ENCODE data around the gene TTC9B.

Gene TTC9B

GRCh38 chr19:40249201-40249600 is 31.0 kb upstream of the TTC9B start:
- DNase-seq (ENCODE audit: low read depth, low spot score) = no peak

GRCh38 chr19:40247735-40248262 is 29.6 kb upstream of the TTC9B start:
- DNase-seq (ENCODE audit: low read depth, low spot score) = no peak

GRCh38 chr19:40247178-40247577 is 29.0 kb upstream of the TTC9B start:
- no peak for DNase-seq (ENCODE audit: low read depth, low spot score)

DNA sequence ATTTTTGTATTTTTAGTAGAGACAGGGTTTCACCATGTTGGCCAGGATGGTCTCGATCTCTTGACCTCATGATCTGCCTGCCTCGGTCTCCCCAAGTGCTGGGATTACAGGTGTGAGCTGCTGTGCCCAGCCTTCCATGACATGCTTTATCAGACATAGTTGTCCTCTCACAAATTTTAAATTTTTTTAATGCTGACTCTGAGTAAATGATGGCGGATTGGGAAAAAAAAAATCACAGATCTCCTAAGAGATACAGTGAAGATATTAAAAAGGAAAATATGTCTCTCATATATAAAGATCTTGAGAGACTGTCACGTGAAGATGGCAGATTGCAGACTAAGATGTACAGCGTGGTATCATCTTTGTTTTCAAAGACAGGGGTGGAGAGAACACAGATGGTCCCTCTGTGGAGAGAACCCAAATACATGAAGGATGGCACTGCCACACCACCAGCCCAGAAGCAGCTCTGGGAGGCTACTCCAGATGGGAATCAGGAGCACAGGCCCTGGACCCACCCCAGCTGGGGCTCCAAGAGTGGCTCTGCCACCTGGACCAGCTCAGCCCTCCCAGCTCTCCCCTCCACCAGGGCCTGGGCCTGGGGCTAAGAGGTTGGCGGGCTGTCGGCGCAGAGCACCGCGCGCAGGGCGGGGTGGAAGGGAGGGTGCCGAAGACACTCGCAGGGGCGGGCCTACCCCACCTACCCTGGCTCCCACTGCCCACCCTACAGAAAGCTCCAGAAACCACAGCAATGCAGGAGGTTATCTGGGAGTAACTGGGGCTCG is 28.3 kb upstream of the TTC9B start:
- DNase-seq (ENCODE audit: low read depth, low spot score) = no peak

DNA sequence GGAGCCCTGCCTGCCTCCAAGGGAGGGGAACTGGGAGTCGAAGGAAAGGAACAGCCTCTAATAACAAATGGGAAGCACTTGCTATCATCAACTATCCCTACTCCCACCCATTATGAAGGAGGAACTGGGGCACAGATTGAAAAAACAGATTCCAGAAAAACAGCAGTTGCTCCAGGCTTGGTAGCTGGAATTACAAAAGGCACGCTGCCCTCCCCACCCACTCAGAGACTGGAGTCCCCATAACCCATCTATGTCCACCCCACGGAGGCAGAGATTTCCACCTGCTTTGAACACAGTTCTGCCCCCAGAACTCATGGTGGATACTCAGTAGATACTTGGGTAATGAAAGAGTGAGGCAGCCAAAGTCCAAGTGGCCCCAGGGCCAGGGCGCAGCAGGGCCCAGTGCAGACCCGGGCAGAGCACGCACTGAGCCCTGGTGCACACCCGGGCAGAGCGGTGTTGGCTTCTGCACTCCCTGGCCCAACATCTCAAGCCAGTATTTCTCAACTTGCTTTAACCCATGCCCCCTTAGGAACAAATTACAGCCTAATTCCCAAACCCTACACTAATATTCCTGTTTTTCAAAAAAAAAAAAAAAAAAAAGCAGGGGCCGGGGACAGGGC is 27.4 kb upstream of the TTC9B start:
- DNase-seq (ENCODE audit: low read depth, low spot score) = no peak

GRCh38 chr19:40244579-40245317 is 26.6 kb upstream of the TTC9B start:
- DNase-seq (ENCODE audit: low read depth, low spot score) = no peak

DNA sequence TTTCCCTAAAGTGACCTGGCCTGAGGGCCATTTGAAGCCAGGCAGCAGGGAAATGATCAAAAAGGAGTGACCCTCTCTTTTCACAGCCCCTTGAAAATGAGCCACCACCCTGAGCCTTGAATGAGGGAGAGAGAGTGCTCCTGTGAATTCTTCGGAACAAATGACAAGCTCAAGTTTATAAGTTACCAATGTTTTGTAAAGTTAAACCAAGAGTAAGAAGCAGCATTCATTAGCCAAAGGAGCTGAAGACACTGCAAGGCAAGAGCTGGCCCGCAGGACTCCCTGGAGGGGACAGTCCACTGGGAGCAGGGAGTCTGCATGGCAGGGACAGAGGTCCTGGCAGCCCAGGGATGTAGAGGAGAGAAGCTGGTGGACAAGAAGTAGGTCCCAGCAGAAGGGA is 25.0 kb upstream of the TTC9B start:
- DNase-seq (ENCODE audit: low read depth, low spot score) = no peak

GRCh38 chr19:40242480-40242879 is 24.3 kb upstream of the TTC9B start:
- no peak for DNase-seq (ENCODE audit: low read depth, low spot score)

- no peak for DNase-seq (ENCODE audit: low read depth, low spot score)
Observed at GRCh38 chr19:40241809-40242384, 23.7 kb upstream of the TTC9B start.

DNA sequence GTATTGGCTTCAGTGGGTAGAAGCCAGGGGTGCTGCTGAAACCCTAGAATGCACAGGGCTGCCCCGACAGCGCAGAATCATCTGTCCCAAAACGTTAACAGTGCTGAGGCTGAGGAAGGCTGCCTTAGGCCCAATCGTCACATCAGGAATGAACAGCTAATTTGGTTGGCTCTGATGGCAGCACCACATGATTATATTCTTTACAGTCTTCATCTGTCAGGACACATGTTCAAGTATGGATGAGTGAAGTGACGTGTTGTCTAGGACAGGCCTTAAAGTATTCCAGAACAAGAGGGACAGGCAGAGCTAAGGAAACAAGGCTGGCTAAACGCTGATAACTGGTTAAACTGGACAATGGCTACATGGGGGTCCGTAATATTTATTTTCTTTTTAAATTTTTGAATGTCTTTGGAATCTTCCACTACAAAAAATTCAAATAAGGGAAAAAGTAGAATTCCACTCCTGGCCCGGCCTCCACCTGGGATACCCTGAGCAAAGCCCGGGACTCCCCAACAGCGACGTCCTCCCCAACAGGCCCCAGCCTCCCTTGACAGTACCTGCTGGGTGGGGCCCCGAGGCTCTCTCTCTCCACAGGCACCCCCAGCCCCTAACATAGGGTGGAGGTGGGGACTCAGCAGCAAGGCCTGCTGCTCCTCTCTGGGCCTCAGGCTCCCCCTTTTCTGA is 23.1 kb upstream of the TTC9B start:
- no peak for DNase-seq (ENCODE audit: low read depth, low spot score)

DNA sequence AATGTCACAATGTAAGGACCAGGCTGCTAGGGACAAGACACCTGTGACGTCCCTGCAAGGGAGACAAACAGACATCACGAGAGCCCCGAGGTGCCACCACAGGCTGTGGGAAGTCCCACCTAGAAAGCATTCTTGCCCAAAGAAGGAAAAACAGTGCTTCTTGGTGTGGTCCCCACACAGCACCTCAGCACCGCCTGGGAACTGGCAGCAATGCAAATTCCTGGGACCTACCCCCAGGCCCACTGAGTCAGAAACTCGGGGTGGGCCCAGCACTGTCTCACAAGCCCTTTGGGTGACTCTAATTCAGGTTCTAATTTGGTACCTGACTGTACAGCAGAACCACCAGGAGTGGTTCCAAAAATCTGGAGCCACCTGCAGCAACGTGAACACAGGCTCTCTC is 22.1 kb upstream of the TTC9B start:
- DNase-seq (ENCODE audit: low read depth, low spot score) = no peak

GRCh38 chr19:40239415-40240226 is 21.4 kb upstream of the TTC9B start:
- no peak for DNase-seq (ENCODE audit: low read depth, low spot score)

DNA sequence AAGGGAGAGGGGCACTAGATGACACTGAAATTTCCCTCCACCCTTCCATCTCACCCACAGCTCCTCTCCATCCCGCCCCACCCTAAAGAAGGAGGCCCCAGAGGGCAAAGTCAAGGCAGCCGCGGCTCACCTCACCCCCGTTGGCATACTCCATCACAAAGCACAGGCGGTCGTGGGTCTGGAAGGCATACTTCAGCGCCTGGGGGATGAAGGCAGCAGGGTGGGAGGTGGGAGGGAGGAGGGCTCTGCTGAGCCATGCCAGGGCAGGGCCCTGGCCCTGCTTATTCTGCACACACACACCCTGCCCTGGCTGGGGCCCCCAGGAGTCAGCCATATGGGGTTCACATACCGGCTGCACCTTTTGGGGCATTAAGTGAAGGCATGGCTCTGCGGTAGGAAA is 20.6 kb upstream of the TTC9B start:
- DNase-seq (ENCODE audit: low read depth, low spot score) = no peak

DNA sequence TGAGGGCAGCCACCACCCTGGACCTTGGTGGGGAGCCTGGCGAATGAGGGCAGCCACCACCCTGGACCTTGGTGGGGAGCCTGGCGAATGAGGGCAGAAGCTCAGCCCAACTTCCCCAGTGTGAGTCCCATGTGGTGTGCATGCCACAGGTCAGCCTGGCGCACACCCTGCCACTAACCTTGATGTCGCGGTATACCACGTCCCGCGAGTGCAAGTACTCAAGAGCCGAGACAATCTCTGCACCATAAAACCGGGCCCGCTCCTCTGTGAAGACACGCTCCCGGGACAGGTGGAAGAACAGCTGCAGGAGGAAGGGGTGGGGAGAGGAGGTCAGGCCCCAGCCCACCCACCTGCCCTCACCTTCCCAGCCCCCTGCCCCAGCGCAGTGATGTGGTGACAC is 19.6 kb upstream of the TTC9B start:
- no peak for DNase-seq (ENCODE audit: low read depth, low spot score)

DNA sequence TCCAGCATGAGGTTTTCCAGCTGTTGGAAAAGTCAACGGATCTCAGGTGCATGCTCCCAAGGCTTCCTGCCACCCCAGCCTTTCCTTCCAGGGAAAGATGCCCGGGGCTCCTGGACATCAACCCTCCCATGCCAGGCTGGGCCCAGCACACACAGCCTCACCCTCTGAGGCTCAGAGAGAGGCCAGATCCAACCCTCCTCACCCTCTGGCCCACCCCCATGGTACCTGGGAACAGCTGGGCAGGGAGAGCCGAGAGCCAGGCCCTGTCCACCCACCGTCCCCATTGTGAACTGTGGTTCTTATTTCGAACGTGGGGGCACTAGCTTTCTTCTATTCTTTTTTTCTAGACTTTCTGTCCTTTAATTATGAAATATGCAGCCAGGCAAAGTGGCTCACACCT is 18.2 kb upstream of the TTC9B start:
- DNase-seq (ENCODE audit: low read depth, low spot score) = no peak

GRCh38 chr19:40236026-40236355 is 17.8 kb upstream of the TTC9B start:
- no peak for DNase-seq (ENCODE audit: low read depth, low spot score)

DNA sequence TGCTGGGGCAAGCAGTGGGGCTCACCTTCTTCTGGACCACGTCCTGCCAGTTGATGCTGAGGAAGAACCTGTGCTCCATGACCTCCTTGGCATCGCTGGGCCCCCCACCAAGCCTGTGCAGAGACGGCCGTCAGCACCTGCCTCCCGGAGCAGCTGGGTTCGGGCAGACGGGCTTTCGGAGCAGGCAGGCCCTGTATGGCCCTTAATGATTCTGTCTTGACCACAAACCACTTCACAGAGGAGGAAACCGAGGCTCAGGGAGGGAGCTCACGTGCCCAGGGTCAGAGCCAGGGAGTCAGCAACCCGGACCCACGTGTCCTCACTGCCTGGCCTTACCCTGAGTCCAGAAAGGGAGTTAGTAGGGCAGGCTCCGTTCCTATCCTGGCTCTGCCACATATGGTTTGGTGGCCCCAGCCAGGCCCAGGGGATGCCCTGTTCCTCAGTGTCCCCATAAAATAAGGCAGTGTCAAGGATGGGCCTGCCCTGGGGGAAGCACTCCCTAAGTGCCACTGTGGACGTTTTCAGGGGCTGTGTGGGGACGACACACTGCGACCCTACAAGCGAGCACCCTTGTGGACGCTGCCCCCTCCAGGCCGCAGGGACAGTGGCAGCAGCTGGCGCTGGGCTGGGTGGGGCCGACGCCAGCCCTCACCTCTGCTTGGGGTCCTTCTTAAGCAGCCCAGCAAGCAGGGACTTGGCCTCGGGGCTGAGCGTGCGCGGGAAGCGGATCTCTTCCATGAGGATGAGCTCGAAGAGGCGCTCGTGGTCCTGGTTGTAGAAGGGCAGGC is 17.2 kb upstream of the TTC9B start:
- DNase-seq (ENCODE audit: low read depth, low spot score) = no peak

DNA sequence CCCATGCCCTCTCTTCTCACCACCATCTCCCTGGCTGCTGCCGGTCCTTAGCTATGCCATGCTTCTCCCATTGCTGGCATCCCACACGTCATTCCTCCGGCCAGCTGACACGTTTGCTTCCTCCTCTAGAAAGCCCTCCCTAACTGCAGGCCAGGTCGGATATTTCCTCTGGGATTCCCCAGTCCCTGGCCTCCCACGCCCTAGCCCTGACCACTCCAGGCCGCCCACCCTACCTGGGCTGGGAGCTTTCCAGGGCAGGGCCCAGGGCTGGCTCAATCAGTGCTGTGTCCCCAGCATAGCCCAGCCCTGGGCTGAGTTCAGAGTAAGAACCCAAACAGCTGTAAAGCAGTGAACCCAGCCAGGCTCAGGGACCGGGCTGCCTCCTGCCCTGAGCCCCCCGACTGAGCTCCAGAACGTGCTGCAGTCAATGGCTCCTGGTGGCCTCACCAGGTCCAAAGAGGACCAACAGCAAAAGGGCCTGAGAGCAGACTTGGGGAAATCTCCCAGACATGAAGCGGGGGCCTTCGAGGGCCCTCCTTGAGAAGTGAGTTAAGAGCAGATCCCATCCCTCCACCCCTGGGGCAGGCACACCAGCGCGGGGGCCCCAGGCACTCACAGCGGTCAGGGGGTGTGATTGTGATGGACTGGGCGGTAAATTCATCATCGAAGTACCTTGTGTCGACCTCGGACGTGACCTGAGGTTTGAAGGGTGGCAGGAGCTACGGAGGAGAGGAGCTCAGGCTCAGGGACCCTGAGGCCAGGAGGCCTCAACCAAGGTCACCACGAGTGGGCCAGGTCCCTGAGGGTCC is 16.4 kb upstream of the TTC9B start:
- DNase-seq (ENCODE audit: low read depth, low spot score) = no peak

DNA sequence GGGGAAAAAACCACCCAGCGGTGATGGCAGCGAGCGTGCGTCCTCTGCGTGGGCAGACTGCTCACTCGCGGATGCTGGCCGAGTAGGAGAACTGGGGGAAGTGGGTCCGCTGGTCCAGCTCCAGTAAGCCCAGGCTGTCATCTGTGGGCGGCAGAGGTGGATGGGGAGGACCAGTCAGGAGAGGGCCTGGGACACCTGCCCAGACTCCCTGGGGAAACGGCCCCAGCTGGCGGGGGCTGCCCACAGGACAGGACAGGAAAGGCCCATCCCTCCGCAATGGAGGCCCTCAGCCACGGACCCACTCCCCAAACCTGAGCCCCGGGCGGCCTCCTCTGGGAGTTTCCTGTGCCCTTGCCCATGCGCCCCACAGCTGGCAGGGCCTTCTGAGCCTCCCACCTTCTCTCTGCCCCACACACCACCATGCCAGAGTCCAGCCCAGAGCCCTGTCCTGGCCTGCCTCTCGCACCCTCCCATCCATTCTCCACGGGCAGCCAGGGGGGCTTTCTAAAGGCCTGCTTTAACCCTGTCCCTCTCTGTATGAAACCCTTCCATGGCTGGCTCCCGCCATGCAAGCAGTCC is 15.7 kb upstream of the TTC9B start:
- DNase-seq (ENCODE audit: low read depth, low spot score) = no peak

All from iPS DF 19.7 (cell line).